ENCODE results near the gene M1AP. TPM values are rescaled to one million over a fixed set of nuclear protein-coding genes. Genes with fewer than 3 reads are reported as not detected.

The M1AP gene
- total RNA-seq, 4 donors from 2014 or later: 0.17 to 0.42 TPM; not detected in 2

DNA sequence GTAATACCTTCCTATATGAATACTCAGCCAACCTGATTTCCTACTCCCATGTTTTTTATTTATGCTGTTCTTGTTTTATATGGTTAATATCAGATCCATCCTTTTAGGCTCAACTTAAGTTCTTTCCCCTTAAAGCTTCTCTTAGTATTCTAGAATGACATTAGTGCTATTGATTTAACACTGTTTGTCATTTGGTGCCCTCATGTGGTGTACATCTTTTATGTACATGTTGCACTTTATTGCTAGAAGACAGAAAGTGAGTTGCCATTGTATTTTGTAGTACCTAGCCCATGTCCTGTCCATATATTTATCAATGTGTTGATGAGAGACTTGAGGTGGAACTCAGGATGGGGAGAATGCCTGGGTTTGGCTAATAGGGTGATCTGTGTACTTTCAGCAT is 115.9 kb downstream of the M1AP start:
- intact Hi-C loops (cut with DNase I): no loop called here
- no peaks in the 10 kb centered on the region for H3K9me3 ChIP-seq

DNA sequence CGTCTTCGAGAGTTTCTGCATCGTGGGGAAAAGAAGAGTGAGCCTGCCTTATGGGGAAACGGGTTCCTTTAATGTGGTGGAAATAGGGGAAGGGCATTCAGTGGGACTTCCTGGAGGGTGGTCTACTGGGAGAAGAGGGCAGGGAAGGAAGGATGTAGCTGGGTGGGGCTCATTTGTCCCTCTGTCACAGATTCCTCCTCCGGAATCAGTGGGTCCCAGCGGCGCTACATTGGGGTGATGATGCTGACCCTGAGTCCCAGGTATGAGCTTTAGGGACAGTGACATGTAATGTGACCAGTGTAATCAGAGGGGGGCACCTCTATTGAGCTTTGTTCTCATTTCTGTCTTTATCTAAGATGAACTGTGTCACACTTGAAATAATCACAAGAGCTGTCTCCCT is 116.5 kb downstream of the M1AP start:
- 81% methylated on average over 7 of the region's 7 CpGs for WGBS
- H3K4me1 ChIP-seq: peaks cover 24 to 42% (median 33%) of the 10 kb centered on the region in 4 donors
- peaks cover 22 to 40% (median 36%) of the 10 kb centered on the region in 4 donors for H3K36me3 ChIP-seq
- H3K9me3 ChIP-seq: no peaks in the 10 kb centered on the region
- no peak overlapping the region for H3K4me3 ChIP-seq
- H3K27me3 ChIP-seq: no peaks in the 10 kb centered on the region
- no peak for DNase-seq (ENCODE audit: extremely low spot score)
- TF ChIP-seq POLR2AphosphoS5 (IDR thresholded peaks at IDR 0.05): no peak
- TF ChIP-seq POLR2A (IDR thresholded peaks at IDR 0.05; ENCODE audit: low read depth): no peak
- TF ChIP-seq, protein P1, sequence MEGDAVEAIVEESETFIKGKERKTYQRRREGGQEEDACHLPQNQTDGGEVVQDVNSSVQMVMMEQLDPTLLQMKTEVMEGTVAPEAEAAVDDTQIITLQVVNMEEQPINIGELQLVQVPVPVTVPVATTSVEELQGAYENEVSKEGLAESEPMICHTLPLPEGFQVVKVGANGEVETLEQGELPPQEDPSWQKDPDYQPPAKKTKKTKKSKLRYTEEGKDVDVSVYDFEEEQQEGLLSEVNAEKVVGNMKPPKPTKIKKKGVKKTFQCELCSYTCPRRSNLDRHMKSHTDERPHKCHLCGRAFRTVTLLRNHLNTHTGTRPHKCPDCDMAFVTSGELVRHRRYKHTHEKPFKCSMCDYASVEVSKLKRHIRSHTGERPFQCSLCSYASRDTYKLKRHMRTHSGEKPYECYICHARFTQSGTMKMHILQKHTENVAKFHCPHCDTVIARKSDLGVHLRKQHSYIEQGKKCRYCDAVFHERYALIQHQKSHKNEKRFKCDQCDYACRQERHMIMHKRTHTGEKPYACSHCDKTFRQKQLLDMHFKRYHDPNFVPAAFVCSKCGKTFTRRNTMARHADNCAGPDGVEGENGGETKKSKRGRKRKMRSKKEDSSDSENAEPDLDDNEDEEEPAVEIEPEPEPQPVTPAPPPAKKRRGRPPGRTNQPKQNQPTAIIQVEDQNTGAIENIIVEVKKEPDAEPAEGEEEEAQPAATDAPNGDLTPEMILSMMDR (IDR thresholded peaks at IDR 0.05): no peak
- no peak for TF ChIP-seq EP300 (IDR thresholded peaks at IDR 0.05)
- H3K27ac ChIP-seq (replicated peaks in 1 of 4): no peak overlapping the region
- intact Hi-C loops (cut with DNase I): no loop called here

More for the DNA sequence above, 115.9 kb downstream of the M1AP start:
- no peak overlapping the region for H3K4me3 ChIP-seq
- no peak for DNase-seq (ENCODE audit: extremely low spot score)
- peaks cover 17 to 35% (median 30%) of the 10 kb centered on the region in 4 donors for H3K36me3 ChIP-seq
- H3K27me3 ChIP-seq: no peaks in the 10 kb centered on the region
- H3K27ac ChIP-seq (replicated peaks in 1 of 4): no peak overlapping the region
- peaks cover 24 to 40% (median 33%) of the 10 kb centered on the region in 4 donors for H3K4me1 ChIP-seq
- no peak for TF ChIP-seq EP300 (IDR thresholded peaks at IDR 0.05)
- no peak for TF ChIP-seq POLR2A (IDR thresholded peaks at IDR 0.05; ENCODE audit: low read depth)
- TF ChIP-seq, protein P1 (IDR thresholded peaks at IDR 0.05): no peak
- no peak for TF ChIP-seq POLR2AphosphoS5 (IDR thresholded peaks at IDR 0.05)

DNA sequence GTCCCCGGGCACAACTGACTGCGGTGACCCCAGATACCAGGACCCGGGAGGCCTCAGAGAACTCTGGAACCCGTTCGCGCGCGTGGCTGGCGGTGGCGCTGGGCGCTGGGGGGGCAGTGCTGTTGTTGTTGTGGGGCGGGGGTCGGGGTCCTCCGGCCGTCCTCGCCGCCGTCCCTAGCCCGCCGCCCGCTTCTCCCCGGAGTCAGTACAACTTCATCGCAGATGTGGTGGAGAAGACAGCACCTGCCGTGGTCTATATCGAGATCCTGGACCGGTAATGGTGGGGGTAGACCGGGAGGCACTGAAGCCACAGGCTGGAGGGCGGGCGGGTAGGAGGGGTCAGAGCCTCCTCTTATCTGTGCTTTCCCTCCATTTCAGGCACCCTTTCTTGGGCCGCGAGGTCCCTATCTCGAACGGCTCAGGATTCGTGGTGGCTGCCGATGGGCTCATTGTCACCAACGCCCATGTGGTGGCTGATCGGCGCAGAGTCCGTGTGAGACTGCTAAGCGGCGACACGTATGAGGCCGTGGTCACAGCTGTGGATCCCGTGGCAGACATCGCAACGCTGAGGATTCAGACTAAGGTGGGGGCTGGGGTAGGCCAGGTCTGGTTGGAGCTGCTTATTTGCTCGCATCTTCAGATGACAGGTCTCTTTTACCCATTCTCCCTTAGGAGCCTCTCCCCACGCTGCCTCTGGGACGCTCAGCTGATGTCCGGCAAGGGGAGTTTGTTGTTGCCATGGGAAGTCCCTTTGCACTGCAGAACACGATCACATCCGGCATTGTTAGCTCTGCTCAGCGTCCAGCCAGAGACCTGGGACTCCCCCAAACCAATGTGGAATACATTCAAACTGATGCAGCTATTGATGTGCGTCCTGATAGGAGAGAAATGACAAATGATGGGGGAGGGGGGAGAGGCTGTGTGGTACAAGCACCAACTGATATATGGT is 117.6 kb downstream of the M1AP start:
- H3K9me3 ChIP-seq: no peaks in the 10 kb centered on the region
- H3K36me3 ChIP-seq: peaks cover 30 to 52% (median 47%) of the 10 kb centered on the region in 4 donors
- H3K27ac ChIP-seq (replicated peaks in 1 of 4): peak overlapping the region; percentile 83 to 89 (median 87)
- intact Hi-C loops (cut with DNase I): no loop called here
- H3K27me3 ChIP-seq: no peaks in the 10 kb centered on the region
- 4% methylated on average over 25 of the region's 54 CpGs for WGBS
- TF ChIP-seq POLR2A (IDR thresholded peaks at IDR 0.05; ENCODE audit: low read depth) (no peak), POLR2AphosphoS5 (IDR thresholded peaks at IDR 0.05) (peak in 1 of 2 donors; percentile 27)
- H3K4me3 ChIP-seq: peak overlapping the region; percentile 62 to 92 (median 86)
- DNase-seq (ENCODE audit: extremely low spot score): no peak
- peaks cover 24 to 42% (median 33%) of the 10 kb centered on the region in 4 donors for H3K4me1 ChIP-seq

DNA sequence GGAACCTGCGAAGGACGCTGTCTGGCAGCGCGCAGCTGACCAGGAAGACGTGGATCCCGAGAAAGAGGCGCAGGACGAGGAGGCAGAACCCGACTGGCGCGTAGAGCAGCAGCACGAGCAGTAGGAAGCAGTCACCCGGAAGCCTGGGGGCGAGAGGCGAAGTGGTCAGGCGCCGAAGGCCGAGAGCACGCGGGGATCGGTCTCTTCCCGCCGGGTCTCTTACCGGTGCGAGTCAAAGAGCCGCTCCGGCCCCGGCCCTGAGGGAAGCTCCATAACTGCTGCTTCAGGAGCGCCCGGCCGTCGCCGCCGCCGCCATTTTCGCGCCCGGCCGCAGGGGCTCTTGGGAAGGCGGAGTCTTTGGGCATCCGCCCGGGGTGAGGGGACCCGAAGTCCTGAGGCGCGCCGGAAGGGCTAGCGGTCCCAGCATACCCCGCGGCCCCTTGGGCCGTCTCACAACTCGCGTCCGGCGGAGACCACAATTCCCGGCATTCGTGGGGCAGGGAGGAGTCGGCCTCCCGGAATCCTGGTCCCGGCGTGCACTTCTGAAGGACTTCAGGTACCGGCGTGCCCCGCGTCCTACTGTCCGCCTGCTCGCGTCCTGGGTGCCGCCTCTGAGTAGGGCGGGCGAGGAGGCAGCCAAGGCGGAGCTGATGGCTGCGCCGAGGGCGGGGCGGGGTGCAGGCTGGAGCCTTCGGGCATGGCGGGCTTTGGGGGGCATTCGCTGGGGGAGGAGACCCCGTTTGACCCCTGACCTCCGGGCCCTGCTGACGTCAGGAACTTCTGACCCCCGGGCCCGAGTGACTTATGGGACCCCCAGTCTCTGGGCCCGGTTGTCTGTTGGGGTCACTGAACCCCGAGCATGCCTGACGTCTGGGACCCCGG is 118.5 kb downstream of the M1AP start, which contains the start of the genes AUP1 and HTRA2:
TSS of gene AUP1 (minus strand) at position 350 of the 882 bp plus-strand sequence. CDS start at position 273, 77 bp downstream.
TSS of gene HTRA2 (plus strand) at position 577 of the 882 bp plus-strand sequence. CDS start at position 651, 74 bp downstream.
- 1% methylated on average over 36 of the region's 87 CpGs for WGBS
- H3K36me3 ChIP-seq: peaks cover 30 to 58% (median 49%) of the 10 kb centered on the region in 4 donors
- intact Hi-C loops (cut with DNase I): loop anchor here (1.0 to 5.0 kb wide), 4 partner anchors 25 to 58 kb away; partner anchors contain the start of gene DOK1

More for the DNA sequence above, 118.5 kb downstream of the M1AP start, which contains the start of the genes AUP1 and HTRA2:
- TF ChIP-seq, protein P1 (IDR thresholded peaks at IDR 0.05): peak in 1 of 3 experiments; percentile 20
- TF ChIP-seq EP300 (IDR thresholded peaks at IDR 0.05) (no peak), POLR2A (IDR thresholded peaks at IDR 0.05; ENCODE audit: low read depth) (peak; percentile 53), POLR2AphosphoS5 (IDR thresholded peaks at IDR 0.05) (peak; percentile 92 to 95)
- peak within 1 kb of the TSS; percentile 62 to 92 (median 86) for H3K4me3 ChIP-seq
- no peaks in the 10 kb centered on the region for H3K27me3 ChIP-seq
- H3K4me1 ChIP-seq: peaks cover 24 to 42% (median 33%) of the 10 kb centered on the region in 4 donors
- peak; percentile 99 for DNase-seq (ENCODE audit: extremely low spot score)
- H3K27ac ChIP-seq (replicated peaks in 1 of 4): peak within 1 kb of the TSS; percentile 83 to 89 (median 87)
- no peaks in the 10 kb centered on the region for H3K9me3 ChIP-seq

All from esophagus muscularis mucosa (tissue), 4 donors.